Subcutaneous adipose tissue (tissue), 4 donors: ENCODE results near the gene LILRB4. TPM values are rescaled to one million over a fixed set of nuclear protein-coding genes. Genes with fewer than 3 reads are reported as not detected.

Experiments
- CTCF ChIP-seq: fragments of 450-650 bp; IDR thresholded peaks from one replicate; pipeline ENCODE4 v1.5.1; 2016; ENCODE audit warnings: low read depth, mild to moderate bottlenecking, control low read depth, antibody characterized with exemption, moderate library complexity
- total RNA-seq, 4 donors: library from RNA; depleted of rRNA; stranded (reverse); fragments of >200 nt; gene quantifications; one replicate each; pipeline ENCODE4 v1.1.0, GENCODE V29; 2016

LILRB4 gene
- total RNA-seq, 4 donors from 2014 or later, result 8.1 to 43.0 (median 11.7) TPM

- no peak for TF ChIP-seq CTCF
Observed at GRCh38 chr19:54682306-54682856, 19.6 kb downstream of the LILRB4 start.

- no peak for TF ChIP-seq CTCF
Observed at GRCh38 chr19:54684527-54684926, 21.7 kb downstream of the LILRB4 start.

- no peak for TF ChIP-seq CTCF
Observed at GRCh38 chr19:54691582-54692297, 29.0 kb downstream of the LILRB4 start.

- TF ChIP-seq CTCF, result no peak
Observed at GRCh38 chr19:54692298-54692615, 29.5 kb downstream of the LILRB4 start.

- no peak for TF ChIP-seq CTCF
Observed at GRCh38 chr19:54694648-54695047, 31.9 kb downstream of the LILRB4 start.

- TF ChIP-seq CTCF, result no peak
Observed at GRCh38 chr19:54696117-54696548, 33.3 kb downstream of the LILRB4 start.

- no peak for TF ChIP-seq CTCF
Observed at GRCh38 chr19:54696766-54697165, 34.0 kb downstream of the LILRB4 start.
